K562 (cell line): Measurements from ENCODE around the gene TNFSF9. TPM values are rescaled to one million over a fixed set of nuclear protein-coding genes. Genes with fewer than 3 reads are reported as not detected.

Experiments used
- ARID3B ChIP-seq: fragments of 250-450 bp; sonication (Bioruptor Pico); IDR thresholded peaks from 2 replicates; pipeline ENCODE4 v1.4.0; 2020; ENCODE audit warnings: borderline replicate concordance
- CHAMP1 ChIP-seq: fragments of 450-650 bp; IDR thresholded peaks from 2 replicates; pipeline ENCODE4 v1.6.1; 2016; ENCODE audit warnings: mild to moderate bottlenecking
- CLOCK ChIP-seq: fragments of 250-450 bp; sonication (Bioruptor Pico); IDR thresholded peaks from 2 replicates; pipeline ENCODE4 v1.4.0; 2020; ENCODE audit warnings: mild to moderate bottlenecking, moderate library complexity, borderline replicate concordance
- DMBX1 ChIP-seq: fragments of 250-450 bp; sonication (Bioruptor Pico); IDR thresholded peaks from 2 replicates; pipeline ENCODE4 v1.8.0; 2022; ENCODE audit warnings: inconsistent platforms, mild to moderate bottlenecking, moderate library complexity, borderline replicate concordance
- ETS2 ChIP-seq: IDR thresholded peaks from 2 replicates; pipeline ENCODE4 v1.6.1; 2016; ENCODE audit warnings: borderline replicate concordance, missing genetic modification characterization, mild to moderate bottlenecking, moderate library complexity, missing compliant biosample characterization; ENCODE audit not compliant: poor library complexity, severe bottlenecking
- GABPB2 ChIP-seq: fragments of 250-450 bp; sonication (Bioruptor Pico); conservative IDR thresholded peaks from 2 replicates; pipeline ENCODE4 v1.5.1; 2021; ENCODE audit warnings: mild to moderate bottlenecking
- GATA2 ChIP-seq: sonication (generic); formaldehyde crosslinking; IDR thresholded peaks from 2 replicates; pipeline ENCODE4 v1.4.0; 2020; ENCODE audit warnings: mild to moderate bottlenecking, missing genetic modification reagents
- KAT8 ChIP-seq: fragments of 450-650 bp; IDR thresholded peaks from 2 replicates; pipeline ENCODE4 v1.6.1; 2016; ENCODE audit warnings: low read depth, mild to moderate bottlenecking
- MAZ ChIP-seq, 2 experiments: fragments of 450-650 bp in 1 of 2; sonication (generic) in 1 of 2; formaldehyde crosslinking; IDR thresholded peaks in 1 of 2; conservative IDR thresholded peaks in 1 of 2; 2 replicates each; pipeline versions ENCODE4 v1.4.0 to v1.5.0; 2020; ENCODE audit warnings: mild to moderate bottlenecking in 1 of 2, missing genetic modification reagents in 1 of 2
- MTA2 ChIP-seq: fragments of 450-650 bp; IDR thresholded peaks from 2 replicates; pipeline ENCODE4 v1.6.1; 2016; ENCODE audit warnings: low read depth
- NR0B1 ChIP-seq: fragments of 450-650 bp; IDR thresholded peaks from one replicate; pipeline ENCODE4 v1.6.1; 2018; ENCODE audit warnings: mild to moderate bottlenecking, moderate library complexity; ENCODE audit not compliant: partially characterized antibody
- RBM22 ChIP-seq: fragments of 200-400 bp; formaldehyde crosslinking; IDR thresholded peaks from 2 replicates; pipeline ENCODE4 v1.6.1; 2018; ENCODE audit warnings: low read length, low read depth; ENCODE audit not compliant: poor library complexity, severe bottlenecking
- SMC3 ChIP-seq: conservative IDR thresholded peaks from 2 replicates; pipeline ENCODE4 v1.6.1; 2011; ENCODE audit warnings: low read depth, low read length, improper control_type of control experiment; ENCODE audit not compliant: insufficient read depth
- U2AF2 ChIP-seq: fragments of 200-400 bp; formaldehyde crosslinking; optimal IDR thresholded peaks from 2 replicates; pipeline ENCODE3; 2017; ENCODE audit warnings: low read depth, mild to moderate bottlenecking, low read length
- ZBTB12 ChIP-seq: fragments of 250-450 bp; sonication (Bioruptor Pico); IDR thresholded peaks from 2 replicates; pipeline ENCODE4 v1.4.0; 2020
- ZFP30 ChIP-seq: fragments of 250-450 bp; sonication (Bioruptor Pico); IDR thresholded peaks from 2 replicates; pipeline ENCODE4 v1.8.0; 2022; ENCODE audit warnings: moderate library complexity, mild to moderate bottlenecking, inconsistent platforms, borderline replicate concordance
- ZKSCAN8 ChIP-seq: fragments of 200-800 bp; sonication (Bioruptor generic); IDR thresholded peaks from 2 replicates; pipeline ENCODE4 v1.6.1; 2016; ENCODE audit warnings: missing genetic modification characterization, missing compliant biosample characterization
- ZNF778 ChIP-seq: fragments of 450-650 bp; formaldehyde crosslinking; IDR thresholded peaks from 2 replicates; pipeline ENCODE4 v1.4.0; 2020; ENCODE audit warnings: mild to moderate bottlenecking, moderate library complexity
- ZSCAN32 ChIP-seq: fragments of 450-650 bp; formaldehyde crosslinking; IDR thresholded peaks from 2 replicates; pipeline ENCODE4 v1.4.0; 2020; ENCODE audit warnings: mild to moderate bottlenecking, moderate library complexity
- polyA plus RNA-seq, 8 experiments: library from polyadenylated mRNA; depleted of rRNA in 4 of 8; stranded (reverse) in 5 of 8; unstranded in 3 of 8; fragments of >200 nt; fragmentation: Nextera tagmentation in 2 of 8; fragmentation: Illumina TruSeq in 1 of 8; extraction: Ambion mirVana in 2 of 8; extraction: Trizol in 1 of 8; gene quantifications; 2 replicates each; pipeline versions ENCODE4 v1.2.1 to v1.2.3, GENCODE V29; 2011 to 2014; ENCODE audit warnings: inconsistent platforms in 1 of 8, missing spikeins in 1 of 8
- total RNA-seq, 7 experiments: library from RNA; depleted of rRNA in 6 of 7; stranded (reverse); fragments of >200 nt in 6 of 7; fragmentation: Illumina TruSeq in 2 of 7; extraction: Trizol in 2 of 7; gene quantifications; 2 replicates each; pipeline versions ENCODE4 v1.2.1 to v1.2.3, GENCODE V29; 2011 to 2021; ENCODE audit warnings: low replicate concordance in 1 of 7

TNFSF9 gene
- total and polyA plus RNA-seq, 9 of the 15 experiments (the other 6 are each of a cell fraction or from before 2014, with no cell fraction given) = 1.4 to 17.9 (median 6.5) TPM

GRCh38 chr19:6528544-6529121, 2.2 kb upstream of the TNFSF9 start (continued):
- TF ChIP-seq CHAMP1 (no peak), ZKSCAN8 (no peak), CLOCK (CRISPR knock-in tag) (no peak), DMBX1 (CRISPR knock-in tag) (no peak), MAZ (CRISPR knock-in tag; conservative IDR thresholded peaks at IDR 0.05 in 1 of 2, IDR thresholded peaks at IDR 0.05 in 1 of 2) (no peak), ZFP30 (CRISPR knock-in tag) (no peak), GATA2 (CRISPR knock-in tag) (no peak), NR0B1 (no peak), U2AF2 (no peak), ZNF778 (no peak), GABPB2 (CRISPR knock-in tag) (no peak), ARID3B (CRISPR knock-in tag) (no peak), ZSCAN32 (CRISPR knock-in tag) (no peak), RBM22 (no peak), ETS2 (tag) (no peak), MTA2 (no peak), ZBTB12 (no peak), SMC3 (no peak), KAT8 (no peak)
